HG03135 (cell line): ENCODE measurements around the gene TRIM49B.
"Not testable (repeated sequence)": the region's sequence is repeated elsewhere in the genome, so short reads cannot be mapped to it uniquely, and the experiment has no call there.

Experiments
- ATAC-seq: cut with Tn5 transposase; IDR thresholded peaks from one replicate; pipeline ENCODE4 v1.9.1; 2021; ENCODE audit warnings: mild to moderate bottlenecking, moderate library complexity; ENCODE audit not compliant: unreplicated experiment

Gene TRIM49B, protein sequence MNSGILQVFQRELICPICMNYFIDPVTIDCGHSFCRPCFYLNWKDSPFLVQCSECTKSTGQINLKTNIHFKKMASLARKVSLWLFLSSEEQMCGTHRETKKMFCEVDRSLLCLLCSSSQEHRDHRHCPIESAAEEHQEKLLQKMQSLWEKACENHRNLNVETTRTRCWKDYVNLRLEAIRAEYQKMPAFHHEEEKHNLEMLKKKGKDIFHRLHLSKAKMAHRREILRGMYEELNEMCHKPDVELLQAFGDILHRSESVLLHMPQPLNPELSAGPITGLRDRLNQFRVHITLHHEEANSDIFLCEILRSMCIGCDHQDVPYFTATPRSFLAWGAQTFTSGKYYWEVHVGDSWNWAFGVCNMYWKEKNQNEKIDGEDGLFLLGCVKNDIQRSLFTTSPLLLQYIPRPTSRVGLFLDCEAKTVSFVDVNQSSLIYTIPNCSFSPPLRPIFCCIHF

DNA sequence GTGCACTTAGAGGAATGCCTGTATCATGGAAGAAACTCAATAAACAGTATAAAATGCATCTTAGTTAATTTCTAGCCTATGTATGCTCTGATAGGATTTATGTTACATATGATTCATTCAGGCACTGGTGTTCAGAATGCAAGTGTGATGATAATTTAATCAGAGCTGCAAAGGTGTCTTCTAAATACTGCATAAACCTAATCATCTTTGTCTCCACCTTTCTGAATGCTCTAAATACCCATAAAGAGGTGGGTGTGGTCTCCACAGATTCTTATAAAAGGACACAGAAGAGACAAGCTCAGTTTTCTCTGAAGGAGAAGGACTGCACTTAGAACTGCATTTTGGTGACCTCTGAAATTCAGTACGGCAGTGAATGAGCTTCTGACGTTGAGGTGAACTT, at the start of gene TRIM49B:
TSS of gene TRIM49B (plus strand) at position 301 of the 400 bp plus-strand sequence. CDS start 2,777 bp downstream, outside the sequence.
- ATAC-seq: not testable (repeated sequence)

- ATAC-seq: not testable (repeated sequence)
Observed at GRCh38 chr11:48983785-48984184, 44.8 kb upstream of the TRIM49B start, which contains the start of gene TRIM51G. Gene TRIM51G (minus strand): TSS chr11:48983885. CDS start chr11:48981695, 2,190 bp downstream.

- ATAC-seq: not testable (repeated sequence)
Observed at GRCh38 chr11:49048229-49048628, 19.6 kb downstream of the TRIM49B start.

GRCh38 chr11:49049821-49050220, 21.2 kb downstream of the TRIM49B start:
- not testable (repeated sequence) for ATAC-seq

- ATAC-seq: not testable (repeated sequence)
Observed at GRCh38 chr11:49059012-49059411, 30.4 kb downstream of the TRIM49B start, which contains the start of gene TRIM64C. Gene TRIM64C (minus strand): TSS chr11:49059112. CDS start chr11:49059112, 0 bp downstream.

- not testable (repeated sequence) for ATAC-seq
Observed at GRCh38 chr11:49069897-49070296, 41.3 kb downstream of the TRIM49B start.
